Amniotic stem cell (primary cell): Measurements from ENCODE around the gene XYLT2.
A peak's percentile ranks its signal among the peaks of the same experiment; 100 is the strongest.
"Not testable (repeated sequence)": the region's sequence is repeated elsewhere in the genome, so short reads cannot be mapped to it uniquely, and the experiment has no call there.

Source experiments
- DNase-seq: peaks from one replicate; lab custom pipeline; 2025; lab: John Stamatoyannopoulos, UW

XYLT2 gene

DNA sequence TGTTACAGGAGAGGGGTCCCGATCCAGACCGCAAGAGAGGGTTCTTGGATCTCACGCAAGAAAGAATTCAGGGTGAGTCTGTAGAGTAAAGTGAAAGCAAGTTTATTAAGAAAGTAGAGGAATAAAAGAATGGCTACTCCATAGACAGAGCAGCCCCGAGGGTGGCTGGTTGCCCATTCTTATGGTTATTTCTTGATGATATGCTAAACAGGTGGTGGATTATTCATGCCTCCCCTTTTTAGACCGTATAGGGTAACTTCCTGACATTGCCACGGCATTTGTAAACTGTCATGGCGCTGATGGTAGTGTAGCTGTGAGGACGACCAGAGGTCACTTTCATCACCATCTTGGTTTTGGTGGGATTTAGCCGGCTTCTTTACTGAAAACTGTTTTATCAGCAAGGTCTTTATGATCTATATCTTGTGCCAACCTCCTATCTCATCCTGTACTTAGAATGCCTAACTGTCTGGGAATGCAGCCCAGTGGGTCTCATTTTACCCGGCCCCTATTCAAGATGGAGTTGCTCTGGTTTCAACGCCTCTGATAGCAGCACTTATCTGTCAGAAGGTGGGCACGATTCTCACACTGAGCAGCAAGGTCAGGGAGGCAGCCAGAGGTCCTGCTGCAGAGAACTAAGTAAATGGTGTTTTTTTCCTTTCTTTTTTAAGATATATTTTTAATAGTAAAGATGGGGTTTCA lies 26.5 kb upstream of the XYLT2 start:
- DNase-seq, result no peak

DNA sequence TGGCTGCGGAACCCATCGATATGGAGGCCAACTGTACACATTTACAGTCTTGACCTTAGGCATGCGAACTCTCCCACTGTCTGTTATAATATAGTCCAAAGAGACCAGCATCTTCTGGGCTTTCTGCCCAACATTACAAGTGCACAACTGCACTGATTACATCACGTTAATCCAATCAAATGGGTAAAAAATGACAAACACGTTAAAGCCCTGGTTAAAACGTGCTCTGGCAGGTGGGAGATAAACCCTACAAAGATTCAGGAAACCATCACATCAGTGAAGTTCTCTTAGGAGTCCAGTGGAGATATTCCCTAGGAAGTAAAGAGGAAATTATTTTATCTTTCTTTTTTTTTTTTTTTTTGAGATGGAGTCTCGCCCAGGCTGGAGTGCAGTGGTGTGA lies 23.7 kb upstream of the XYLT2 start:
- DNase-seq, result no peak

DNA sequence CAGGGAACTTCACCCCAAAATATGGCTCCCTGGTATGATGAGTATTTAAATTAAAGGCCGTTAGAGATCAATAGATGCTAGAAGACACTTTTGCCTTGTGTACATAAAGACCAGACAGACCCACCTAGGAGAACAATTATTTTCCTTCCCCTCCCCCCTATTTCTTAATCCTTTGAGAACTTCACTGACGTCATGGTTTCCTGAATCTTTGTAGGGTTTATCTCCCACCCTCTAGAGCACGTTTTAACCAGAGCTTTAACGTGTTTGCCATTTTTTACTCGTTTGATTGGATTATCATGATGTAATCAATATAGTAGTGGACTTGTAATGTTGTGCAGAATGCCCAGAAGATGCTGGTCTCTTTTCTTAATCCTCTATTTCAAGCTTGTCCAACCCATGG lies 22.9 kb upstream of the XYLT2 start:
- DNase-seq, result no peak

DNA sequence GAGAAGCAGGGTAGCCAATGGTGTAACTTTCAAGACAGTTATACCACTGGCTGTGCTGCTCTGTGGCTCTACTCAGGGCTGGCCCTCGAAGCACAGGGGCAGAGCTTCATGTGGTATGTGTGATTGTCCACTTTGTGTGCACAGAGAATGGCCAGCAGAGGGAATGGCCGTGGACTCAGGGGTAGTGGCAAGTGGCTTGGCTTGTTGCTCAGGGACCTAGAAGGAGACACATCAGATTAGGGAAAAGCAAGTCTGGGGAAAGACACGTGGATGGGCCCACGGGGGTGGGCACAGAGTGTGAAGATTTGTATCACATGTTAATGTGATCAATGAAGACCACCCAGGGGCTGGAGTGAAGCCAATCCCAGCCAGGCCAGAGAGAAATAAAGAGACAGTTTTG lies 20.0 kb upstream of the XYLT2 start:
- no peak for DNase-seq

DNA sequence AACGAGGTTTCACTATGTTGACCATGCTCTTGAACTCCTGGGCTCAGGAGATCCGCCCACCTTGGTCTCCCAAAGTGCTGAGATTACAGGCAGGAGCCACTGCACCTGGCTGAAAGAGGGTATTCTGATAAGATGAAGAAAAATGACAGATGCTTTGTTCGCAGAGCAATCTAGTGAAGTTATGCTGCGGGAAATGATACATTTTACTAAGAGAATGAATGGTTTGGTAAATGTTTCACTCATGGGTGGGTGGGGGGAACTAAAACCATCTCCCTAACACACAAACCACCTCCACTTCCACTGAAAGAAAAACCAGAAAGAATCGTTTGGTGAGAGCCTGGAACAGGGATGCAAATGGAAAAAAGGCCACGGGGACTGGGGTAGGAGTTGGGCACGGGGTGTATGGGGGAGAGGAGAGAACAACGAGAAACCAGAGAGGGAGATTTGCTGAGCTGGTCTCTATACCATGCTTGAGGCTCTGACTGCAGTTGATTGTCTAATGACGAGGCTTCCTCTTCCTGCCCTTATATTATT lies 19.0 kb upstream of the XYLT2 start:
- DNase-seq, result no peak

DNA sequence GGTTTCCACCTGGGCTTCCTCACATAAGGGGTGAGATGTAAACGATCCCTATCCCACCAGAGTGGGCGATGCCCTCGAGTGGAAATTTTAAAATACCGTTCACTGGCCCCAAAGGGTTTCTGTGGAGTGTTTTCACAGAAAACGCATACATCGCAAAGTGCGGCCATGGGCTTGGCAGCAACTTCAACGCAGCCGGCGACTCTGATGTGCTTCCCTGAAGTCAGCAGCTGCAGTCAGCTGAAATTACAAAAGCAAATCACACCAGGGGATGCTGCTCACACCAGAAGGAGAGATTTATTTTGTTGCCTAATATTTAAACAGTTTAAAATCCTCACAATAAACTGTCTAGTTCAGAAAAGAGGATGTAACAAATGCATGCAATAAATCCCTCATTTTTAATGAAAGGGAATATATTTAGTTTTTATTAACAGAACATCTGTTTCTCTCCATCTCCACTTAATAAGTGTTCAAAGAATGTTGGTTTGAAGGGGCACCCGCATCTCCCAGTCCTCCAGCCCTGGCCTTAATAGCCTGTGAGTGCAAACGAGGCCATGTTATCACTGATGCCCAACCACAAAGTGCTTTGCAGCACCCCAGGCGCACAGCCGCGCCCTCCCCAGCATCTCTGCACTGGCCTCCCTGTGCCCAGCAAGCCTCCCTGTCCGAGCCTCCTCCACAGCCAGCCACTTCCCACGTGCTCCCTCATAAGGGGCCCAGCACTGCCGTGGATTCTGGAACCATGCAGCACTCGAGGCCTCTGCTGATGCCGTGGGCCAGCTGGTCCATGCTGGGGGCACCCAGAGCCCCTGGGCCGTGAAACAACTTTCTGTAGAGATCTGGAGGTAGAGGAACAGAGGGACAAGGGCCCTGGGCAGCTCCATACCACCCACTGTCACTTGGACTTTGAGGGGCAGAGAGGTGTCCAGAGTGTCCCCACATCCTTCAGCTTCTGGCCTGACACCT lies 17.3 kb upstream of the XYLT2 start:
- DNase-seq, result no peak

DNA sequence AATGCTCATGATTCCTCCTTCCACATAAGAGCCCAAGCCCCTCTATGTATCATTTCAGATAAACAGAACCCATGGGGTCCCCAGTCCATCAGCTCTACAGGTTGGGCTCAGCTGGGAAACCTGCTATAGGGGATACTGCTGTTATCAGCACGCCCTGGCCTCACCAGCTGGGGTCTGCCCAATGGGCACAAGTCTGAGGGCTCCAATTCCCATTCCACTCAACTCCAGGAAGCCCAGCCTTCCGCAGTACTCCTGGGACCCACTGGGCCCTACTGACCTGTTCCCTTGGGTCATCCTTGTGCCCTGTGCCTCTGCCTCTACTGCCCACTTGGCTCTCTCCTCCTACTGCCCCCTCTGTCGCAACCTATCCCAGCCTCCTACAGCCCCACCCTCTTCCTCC lies 16.2 kb upstream of the XYLT2 start:
- DNase-seq, result no peak

DNA sequence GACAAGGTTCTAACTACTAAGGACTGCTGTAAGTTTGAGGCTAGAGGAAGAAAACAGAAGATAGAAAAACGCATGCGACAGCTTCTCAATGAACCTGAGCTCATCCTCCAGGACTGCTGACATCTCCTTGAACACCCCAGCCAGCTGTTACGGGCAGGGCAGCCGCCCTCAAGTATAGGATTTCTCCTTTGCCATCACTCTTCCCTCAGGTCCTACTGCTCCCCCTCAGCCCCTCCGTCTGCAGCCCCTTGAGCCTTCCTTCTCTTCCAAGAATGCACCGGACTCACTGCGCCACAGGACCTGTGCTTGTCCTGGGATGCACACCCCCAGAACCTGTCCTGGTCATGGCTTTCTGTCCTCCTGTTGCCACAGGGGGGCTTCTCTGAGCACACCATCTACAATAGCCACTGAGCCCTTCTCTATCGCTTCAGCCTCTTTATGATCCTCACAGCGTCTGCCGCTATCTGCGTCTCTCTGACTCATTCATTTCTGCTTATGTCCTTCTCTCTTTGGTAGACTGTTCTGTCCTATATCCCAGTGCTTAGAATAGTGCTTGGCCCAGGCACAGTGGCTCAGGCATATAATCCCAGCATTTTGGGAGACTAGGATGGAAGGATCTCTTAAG lies 15.7 kb upstream of the XYLT2 start:
- no peak for DNase-seq

DNA sequence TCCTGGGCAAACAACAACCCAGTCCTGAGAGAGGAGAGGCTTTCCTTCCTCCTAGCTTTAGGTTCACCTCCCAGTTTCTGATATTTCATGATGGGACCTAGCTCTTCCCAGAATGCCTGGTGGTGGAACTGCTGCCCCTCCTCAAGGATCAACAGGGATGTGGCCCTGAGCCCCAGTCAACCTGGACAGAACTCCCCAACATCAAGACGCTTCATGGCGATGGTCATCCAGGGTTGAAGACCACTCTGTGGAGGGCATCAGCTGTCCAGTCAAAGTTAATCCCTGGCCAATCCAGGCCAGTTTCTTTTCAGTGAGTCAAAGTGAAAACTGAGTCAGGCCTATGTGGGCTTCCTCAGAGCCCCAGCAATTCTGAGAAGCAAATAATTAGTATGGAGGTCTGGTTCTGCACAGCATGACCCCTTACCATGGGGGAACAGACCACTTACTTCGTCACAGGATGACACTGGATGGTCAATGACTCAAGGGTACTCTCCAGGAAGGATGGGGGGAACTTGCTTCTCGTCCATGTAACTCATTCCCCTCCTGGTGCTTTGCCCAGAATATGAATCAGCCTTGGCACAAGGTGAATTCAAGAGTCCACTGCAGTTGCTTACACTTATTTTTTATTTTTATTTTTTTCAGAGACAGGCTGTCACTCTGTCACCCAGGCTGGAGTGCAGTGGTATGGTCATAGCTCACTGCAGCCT lies 14.7 kb upstream of the XYLT2 start:
- DNase-seq, result peak; percentile 10

DNA sequence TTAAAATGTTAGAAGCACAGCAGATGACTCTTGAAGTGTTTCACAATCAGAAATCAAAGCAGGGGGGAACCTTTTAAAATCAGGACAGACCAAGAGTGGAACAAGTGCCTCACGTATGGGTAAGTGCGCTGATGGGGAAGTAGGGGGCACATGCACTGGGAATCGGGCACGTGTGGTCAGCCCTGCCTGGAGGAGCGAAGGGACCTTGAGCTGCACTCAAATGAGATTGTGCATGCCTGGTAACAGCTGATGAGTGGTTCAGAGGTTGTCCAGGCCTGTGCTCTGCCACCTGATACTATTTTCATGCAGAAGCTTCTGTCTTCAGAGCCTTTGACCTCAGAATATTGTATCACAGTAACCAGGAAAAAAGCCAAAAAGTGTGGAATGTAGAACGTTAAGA lies 13.7 kb upstream of the XYLT2 start:
- DNase-seq, result no peak

DNA sequence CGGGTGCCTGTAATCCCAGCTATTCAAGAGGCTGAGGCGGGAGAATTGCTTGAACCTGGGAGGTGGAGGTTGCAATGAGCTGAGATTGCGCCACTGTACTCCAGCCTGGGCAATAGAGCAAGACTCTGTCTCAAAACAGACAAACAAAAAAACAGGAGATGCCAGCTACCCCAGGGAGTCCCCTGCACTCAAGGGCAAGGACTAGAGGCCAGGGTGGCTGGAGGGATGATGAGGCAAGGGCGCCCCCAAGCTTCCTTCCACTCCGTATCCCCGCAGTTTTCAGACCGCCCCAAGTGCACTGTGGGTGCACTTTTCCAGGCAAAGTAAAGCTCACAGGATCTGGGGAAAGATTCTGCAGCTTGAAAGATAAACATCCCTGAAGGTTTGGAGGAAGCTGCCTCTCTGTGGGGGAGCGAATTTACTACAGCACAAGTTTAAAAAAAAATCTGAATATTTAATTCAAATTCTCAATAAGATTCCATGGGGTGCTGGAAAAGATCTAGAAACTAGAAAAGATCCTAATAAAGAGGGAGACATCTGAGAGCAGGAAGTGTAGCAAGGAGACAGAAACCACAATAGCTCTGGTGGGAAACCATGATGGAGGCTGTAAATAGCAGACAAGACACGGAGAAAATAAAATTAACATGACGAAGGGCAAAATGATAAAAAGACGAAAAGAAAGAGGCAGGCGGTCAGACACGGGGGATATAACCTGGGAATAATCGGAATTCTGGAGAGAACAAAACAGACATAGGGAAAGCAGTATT lies 12.5 kb upstream of the XYLT2 start:
- DNase-seq, result not testable (repeated sequence)

DNA sequence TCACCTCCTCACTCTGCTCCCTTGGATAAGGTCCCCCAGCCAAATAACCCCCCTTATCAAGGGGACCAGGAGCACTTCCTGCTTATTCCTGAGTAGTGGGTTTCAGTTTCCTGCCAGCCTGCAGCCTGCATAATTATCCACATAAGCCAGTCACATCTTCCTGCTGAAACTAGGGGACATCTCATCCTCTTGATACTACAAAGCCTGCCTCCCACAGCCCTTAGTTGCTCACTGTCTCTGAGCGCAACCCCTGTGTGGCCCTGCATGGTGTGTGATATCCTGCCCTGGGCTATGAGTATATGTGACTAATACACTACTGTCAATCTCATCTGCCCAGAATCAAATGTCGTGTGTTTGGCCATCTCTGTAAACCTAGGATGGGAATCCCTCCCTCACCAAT lies 8.0 kb upstream of the XYLT2 start:
- DNase-seq, result no peak

DNA sequence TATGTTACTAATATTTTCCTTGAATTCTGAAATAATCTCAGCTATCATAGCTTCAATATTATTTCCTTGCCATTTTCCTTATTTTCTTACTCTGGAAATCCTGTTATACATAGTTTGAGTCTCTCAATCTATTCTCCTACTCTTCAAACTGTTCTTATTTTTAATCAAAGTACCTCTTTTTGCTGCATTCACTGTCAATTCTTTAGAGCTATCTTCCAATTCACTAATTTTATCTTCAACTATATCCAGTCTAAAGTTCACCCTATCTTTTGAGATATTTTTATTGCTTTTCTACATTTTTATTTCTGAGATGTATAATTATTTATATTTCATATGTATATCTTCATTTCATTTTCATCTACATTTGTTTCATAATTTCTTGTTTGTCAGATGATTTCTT lies 7.3 kb upstream of the XYLT2 start:
- DNase-seq, result no peak

DNA sequence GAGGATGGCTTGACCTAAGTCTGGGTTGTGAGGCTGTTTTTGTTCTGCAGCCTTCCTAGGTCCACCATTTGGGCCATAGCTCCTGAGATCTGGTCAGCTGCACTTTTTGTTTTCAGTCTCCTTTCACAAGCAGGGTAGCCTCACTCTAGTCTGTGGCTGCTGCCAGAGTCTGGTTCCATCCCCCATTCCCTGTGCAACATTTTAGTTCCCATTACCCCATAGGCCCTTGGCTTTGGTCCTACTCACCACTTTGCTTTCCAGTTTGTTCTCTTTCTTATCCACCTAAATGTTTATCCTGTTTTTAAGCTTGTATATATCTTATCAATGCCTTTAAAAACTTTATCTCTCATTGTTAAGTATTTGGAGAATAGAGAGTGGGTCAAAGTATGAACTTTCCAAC lies 6.5 kb upstream of the XYLT2 start:
- no peak for DNase-seq

DNA sequence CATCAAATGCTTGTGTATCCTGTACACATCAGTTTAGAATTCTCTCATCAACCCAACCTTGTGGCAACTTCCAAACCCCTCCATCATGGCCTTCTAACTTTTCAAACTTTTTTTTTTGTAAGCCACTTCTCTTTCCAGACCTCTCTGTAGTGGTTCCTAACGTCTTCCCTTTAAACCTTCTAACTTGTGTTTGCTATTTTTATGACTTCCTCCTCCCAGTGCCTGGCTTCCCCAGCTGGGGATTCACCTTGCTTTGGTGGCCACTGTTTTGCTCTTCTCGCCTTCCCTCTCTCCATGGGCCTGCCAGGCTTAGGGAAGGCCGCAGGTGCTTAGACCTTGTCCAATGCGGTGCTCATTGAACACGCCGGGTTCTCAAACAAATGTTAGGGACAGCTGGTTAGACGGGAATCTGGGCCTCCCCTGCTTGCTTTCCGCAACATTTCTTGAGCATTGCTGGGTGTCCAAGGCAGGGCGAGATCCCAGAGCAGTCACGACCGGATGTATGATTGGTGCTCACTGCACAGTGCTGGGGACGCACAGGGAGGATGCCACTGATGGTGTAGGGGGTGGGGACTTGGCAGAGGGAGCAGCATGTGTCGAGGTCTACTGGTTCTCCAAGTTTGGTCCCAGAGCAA lies 1.1 kb upstream of the XYLT2 start:
- no peak for DNase-seq

DNA sequence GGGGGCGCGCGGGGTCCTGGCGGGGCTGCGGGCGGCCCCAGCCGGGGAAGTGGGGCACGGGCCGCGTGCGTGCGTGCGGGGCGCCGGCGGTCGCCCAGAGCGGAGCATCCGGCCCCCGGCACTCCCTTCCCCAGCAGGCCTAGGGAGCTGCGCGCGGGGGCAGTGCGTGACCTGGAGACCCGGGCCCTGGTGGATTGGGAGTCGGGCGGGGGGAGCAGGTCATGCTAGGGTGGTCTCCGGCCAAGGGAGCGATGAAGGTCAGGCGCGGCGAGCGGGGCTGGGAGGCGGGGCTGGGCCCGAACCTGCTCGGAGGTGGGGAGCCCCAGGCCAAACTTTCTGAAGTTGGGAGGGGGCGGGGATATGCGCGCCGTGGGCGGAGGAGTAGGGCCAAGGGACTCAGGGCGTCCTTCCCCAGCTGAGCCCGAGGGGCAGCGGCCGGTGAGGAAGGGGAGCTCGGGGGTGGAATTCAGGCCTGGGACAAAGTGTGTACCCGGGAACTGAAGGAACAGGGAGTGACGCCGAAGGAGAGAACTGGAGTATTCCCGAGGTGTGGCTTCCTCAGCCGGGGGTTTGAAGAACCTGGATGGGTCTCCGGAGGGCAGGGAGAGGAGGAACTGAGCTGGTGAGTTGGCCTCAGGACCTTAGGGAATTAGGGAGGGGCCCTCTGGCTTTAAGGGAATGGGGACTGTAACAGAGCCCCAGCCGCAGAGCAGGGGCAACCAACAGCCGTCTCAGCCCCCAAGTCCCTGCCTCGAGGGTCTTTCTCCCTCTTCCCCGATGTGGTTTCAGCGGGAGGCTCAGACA lies 589 bp downstream of the XYLT2 start:
- DNase-seq, result peak; percentile 45

DNA sequence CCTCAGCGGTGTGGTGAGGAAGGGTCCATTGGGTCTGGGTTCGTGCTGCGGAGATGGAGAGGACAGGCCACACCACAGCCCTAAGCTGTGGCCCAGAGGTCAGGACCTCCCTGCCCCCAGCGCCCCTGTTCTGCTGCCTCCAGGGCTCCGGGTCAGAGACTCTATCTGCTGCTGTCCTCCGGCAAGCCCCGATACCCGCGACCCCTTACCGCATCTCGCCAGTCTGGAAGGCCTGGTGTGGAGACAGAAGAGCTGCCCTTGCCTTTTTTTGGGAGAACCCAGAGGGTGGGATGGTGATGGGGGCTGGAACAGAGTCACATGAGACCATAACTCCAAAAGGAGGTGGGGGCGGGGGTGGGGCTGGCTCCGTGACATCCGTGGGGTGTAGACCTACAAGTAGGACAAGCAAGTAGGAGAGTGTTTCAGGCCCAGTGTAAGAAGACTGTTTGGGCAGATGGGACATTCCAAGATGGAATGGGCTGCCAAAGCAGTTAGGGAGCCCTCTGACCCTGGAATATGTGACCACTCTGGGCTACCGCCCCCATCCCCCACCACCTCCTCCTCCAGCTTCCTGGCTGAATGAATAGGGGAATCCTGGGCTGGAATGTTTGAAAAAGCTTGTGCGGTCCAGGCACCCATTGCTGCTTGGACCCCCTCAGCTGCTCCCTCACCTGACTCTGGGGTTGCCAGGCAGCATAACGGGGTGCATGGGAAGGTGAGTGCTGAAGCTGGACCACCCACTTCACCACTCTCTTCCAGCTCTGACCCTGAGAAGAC lies 1.4 kb downstream of the XYLT2 start:
- DNase-seq, result no peak

DNA sequence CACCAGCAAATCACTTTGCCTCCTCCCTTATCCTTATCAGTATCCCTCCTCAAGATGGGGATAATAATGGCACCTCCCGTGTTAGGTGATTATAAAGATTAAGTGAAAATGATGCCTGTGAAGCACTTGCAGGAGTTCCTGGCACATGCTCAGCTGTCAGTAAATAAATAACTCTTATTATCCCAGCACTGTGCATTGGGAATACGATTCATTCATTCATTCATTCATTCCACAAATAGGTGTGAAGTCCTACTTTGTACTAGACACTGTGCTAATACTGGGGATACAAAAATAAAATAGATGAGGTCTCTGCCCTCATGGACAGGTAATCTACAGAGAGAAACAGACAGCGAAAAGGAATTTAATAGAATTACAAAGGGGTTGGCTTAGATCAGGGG lies 2.0 kb downstream of the XYLT2 start:
- DNase-seq, result no peak
